ENCODE data around the gene GPC6. TPM values are rescaled to one million over a fixed set of nuclear protein-coding genes. Genes with fewer than 3 reads are reported as not detected.

GPC6 gene
- total RNA-seq, 1 donor from 2014 or later = 16.1 TPM

DNA sequence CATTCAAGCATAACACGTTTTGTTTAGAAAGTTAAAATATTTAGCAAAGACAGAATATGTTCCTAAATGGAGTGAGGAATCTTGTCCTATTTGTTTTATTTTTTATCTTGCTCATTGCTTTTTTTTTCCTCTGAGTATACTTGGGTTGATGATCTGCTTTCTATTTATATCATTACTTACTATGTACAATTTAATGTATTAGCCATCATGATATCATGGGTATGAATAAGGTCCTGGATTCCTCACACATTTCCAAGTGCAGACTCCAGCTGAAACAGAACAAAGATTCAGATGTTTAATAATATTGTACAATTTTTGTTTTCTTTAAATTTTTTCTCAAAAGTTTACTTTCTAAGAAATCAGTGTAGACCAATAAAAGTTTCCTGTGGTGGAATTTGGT is 388.2 kb downstream of the GPC6 start:
- no peaks in the 10 kb centered on the region for H3K36me3 Mint-ChIP-seq (ENCODE audit: low read depth, unreplicated experiment)
- H3K4me3 Mint-ChIP-seq (ENCODE audit: unreplicated experiment) = no peak overlapping the region
- no peaks in the 10 kb centered on the region for H3K9me3 Mint-ChIP-seq (ENCODE audit: unreplicated experiment)
- no peaks in the 10 kb centered on the region for H3K27me3 Mint-ChIP-seq (ENCODE audit: unreplicated experiment)
- TF ChIP-seq, protein P1, sequence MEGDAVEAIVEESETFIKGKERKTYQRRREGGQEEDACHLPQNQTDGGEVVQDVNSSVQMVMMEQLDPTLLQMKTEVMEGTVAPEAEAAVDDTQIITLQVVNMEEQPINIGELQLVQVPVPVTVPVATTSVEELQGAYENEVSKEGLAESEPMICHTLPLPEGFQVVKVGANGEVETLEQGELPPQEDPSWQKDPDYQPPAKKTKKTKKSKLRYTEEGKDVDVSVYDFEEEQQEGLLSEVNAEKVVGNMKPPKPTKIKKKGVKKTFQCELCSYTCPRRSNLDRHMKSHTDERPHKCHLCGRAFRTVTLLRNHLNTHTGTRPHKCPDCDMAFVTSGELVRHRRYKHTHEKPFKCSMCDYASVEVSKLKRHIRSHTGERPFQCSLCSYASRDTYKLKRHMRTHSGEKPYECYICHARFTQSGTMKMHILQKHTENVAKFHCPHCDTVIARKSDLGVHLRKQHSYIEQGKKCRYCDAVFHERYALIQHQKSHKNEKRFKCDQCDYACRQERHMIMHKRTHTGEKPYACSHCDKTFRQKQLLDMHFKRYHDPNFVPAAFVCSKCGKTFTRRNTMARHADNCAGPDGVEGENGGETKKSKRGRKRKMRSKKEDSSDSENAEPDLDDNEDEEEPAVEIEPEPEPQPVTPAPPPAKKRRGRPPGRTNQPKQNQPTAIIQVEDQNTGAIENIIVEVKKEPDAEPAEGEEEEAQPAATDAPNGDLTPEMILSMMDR (IDR thresholded peaks at IDR 0.05; ENCODE audit: unreplicated experiment) = no peak
- no peak for DNase-seq (ENCODE audit: low spot score)
- no peak overlapping the region for H3K27ac Mint-ChIP-seq (ENCODE audit: unreplicated experiment)
- H3K4me1 Mint-ChIP-seq (ENCODE audit: unreplicated experiment) = peaks cover 5% of the 10 kb centered on the region

GRCh38 chr13:93620181-93620765 is 393.7 kb downstream of the GPC6 start:
- DNase-seq (ENCODE audit: low spot score) = no peak
- H3K4me3 Mint-ChIP-seq (ENCODE audit: unreplicated experiment) = no peak overlapping the region
- TF ChIP-seq, protein P1 (IDR thresholded peaks at IDR 0.05; ENCODE audit: unreplicated experiment) = no peak
- H3K27ac Mint-ChIP-seq (ENCODE audit: unreplicated experiment) = no peak overlapping the region
- H3K27me3 Mint-ChIP-seq (ENCODE audit: unreplicated experiment) = no peaks in the 10 kb centered on the region
- no peaks in the 10 kb centered on the region for H3K4me1 Mint-ChIP-seq (ENCODE audit: unreplicated experiment)
- no peaks in the 10 kb centered on the region for H3K36me3 Mint-ChIP-seq (ENCODE audit: low read depth, unreplicated experiment)
- H3K9me3 Mint-ChIP-seq (ENCODE audit: unreplicated experiment) = no peaks in the 10 kb centered on the region

DNA sequence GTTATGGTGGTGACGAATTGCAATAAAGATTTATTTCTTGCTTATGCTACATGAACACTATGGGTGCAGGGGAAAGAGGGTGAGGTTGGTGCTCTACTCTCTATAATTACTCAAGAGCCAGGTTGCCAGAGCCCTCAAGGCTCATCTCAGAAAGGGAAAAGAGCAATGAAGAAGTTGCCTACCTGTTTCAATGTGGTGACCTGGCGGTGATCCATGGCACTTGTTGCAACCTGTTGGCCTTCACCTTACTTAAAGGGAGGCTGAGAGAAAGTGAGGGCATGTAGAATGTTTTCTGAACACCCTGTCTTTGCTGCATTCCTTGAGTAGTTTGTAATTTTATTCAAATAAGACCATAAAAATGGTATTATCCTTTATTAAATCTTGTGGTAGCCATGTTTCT is 394.4 kb downstream of the GPC6 start:
- TF ChIP-seq, protein P1 (IDR thresholded peaks at IDR 0.05; ENCODE audit: unreplicated experiment) = no peak
- Mint-ChIP-seq H3K36me3 (ENCODE audit: low read depth, unreplicated experiment) (no peaks in the 10 kb centered on the region), H3K27ac (ENCODE audit: unreplicated experiment) (no peak overlapping the region), H3K4me3 (ENCODE audit: unreplicated experiment) (no peak overlapping the region), H3K4me1 (ENCODE audit: unreplicated experiment) (no peaks in the 10 kb centered on the region), H3K27me3 (ENCODE audit: unreplicated experiment) (peaks cover under 1% of the 10 kb centered on the region), H3K9me3 (ENCODE audit: unreplicated experiment) (no peaks in the 10 kb centered on the region)
- DNase-seq (ENCODE audit: low spot score) = no peak

- Mint-ChIP-seq H3K4me1 (ENCODE audit: unreplicated experiment) (no peaks in the 10 kb centered on the region), H3K27ac (ENCODE audit: unreplicated experiment) (no peak overlapping the region), H3K9me3 (ENCODE audit: unreplicated experiment) (no peaks in the 10 kb centered on the region)
These were observed 395.4 kb downstream of the GPC6 start for GRCh38 chr13:93621966-93622365.

GRCh38 chr13:93624311-93624777 is 397.7 kb downstream of the GPC6 start:
- Mint-ChIP-seq H3K27ac (ENCODE audit: unreplicated experiment) (no peak overlapping the region), H3K36me3 (ENCODE audit: low read depth, unreplicated experiment) (no peaks in the 10 kb centered on the region), H3K27me3 (ENCODE audit: unreplicated experiment) (peaks cover 2% of the 10 kb centered on the region), H3K9me3 (ENCODE audit: unreplicated experiment) (no peaks in the 10 kb centered on the region), H3K4me3 (ENCODE audit: unreplicated experiment) (no peak overlapping the region), H3K4me1 (ENCODE audit: unreplicated experiment) (no peaks in the 10 kb centered on the region)
- no peak for DNase-seq (ENCODE audit: low spot score)
- TF ChIP-seq, protein P1 (IDR thresholded peaks at IDR 0.05; ENCODE audit: unreplicated experiment) = no peak

More at GRCh38 chr13:93621966-93622365, 395.4 kb downstream of the GPC6 start:
- no peak for DNase-seq (ENCODE audit: low spot score)
- Mint-ChIP-seq H3K4me3 (ENCODE audit: unreplicated experiment) (no peak overlapping the region), H3K27me3 (ENCODE audit: unreplicated experiment) (peaks cover 2% of the 10 kb centered on the region), H3K36me3 (ENCODE audit: low read depth, unreplicated experiment) (no peaks in the 10 kb centered on the region)
- TF ChIP-seq, protein P1 (IDR thresholded peaks at IDR 0.05; ENCODE audit: unreplicated experiment) = no peak

Measured in endothelial cell (in vitro differentiated cells).